NCI-H345 treated with DMSO at 0.1 percent for 48 hours (cell line): ENCODE measurements around the gene AGAP1.
"Not testable (repeated sequence)": the region's sequence is repeated elsewhere in the genome, so short reads cannot be mapped to it uniquely, and the experiment has no call there.

Source experiments
- DNase-seq: peaks from one replicate; lab custom pipeline; 2025; ENCODE audit not compliant: unreplicated experiment; lab: John Stamatoyannopoulos, UW

AGAP1 gene

GRCh38 chr2:236045251-236046235 lies 551.7 kb downstream of the AGAP1 start:
- no peak for DNase-seq

DNA sequence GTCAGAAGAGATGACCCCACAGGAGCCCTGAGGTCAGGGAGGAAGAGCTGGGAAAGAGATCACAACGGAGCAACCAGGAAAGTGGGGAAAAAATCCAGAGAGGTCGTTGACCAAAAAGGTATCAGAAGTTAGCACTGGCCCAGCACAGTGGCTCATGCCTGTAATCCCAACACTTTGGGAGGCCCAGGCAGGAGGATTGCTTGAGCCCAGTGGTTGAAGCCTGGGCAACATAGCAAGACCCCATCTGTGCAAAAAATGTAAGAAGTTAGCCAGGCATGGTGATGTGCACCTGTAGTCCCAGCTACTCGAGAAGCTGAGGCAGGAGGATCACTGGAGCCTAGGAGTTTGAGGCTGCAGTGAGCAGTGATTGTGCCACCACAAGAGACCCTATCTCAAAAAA lies 552.9 kb downstream of the AGAP1 start:
- no peak for DNase-seq

DNA sequence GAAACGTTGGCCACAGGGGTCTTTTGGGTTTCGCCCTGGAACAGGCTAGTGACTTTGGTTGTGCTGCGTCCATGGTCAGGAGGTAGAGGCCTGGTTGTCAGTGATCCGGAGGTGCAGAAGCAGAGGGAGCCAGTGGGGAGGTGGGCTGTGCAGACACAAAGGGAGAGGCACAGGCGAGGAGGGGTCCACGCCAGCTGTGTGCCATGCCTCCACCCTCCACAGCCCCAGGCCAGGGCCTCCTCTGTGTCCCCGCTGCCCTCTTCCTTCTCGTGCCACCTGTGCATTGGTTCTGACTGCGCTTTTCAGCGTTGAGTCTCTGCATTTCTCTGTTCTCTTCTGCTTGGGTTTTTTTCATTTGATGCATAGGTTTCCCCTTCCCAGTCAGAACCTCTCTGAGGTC lies 553.3 kb downstream of the AGAP1 start:
- DNase-seq: no peak

DNA sequence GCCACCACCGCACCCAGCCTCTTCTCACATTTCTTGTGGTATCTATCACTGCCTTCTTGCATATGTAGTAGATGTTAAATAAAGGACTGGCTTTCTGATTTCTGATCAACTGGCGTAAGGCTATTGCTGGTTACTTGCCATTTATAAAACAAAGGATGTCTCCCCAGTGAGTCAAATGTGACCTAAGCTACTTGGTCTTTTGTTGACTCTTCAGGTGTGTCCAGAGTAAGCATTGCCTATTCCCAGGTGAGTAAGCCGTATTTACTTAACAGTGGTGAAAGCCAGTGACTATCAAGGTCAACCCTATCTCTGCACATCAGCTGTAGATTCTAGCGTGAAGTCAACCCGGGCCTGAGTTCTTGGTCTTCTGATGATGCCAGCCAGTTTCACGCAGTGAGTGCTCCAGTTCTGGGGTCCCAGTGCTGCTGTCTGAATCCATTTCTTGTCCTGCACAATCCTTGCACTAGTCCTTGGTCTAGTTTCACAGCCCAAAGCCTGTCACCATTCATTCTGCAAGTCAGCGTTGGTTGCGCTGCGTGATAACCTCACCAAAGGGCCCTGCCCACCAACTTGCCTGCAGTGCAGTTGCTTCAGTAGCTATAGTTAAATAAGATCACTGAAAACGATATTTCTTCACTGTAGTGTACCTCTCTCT lies 554.2 kb downstream of the AGAP1 start:
- no peak for DNase-seq

GRCh38 chr2:236049981-236050380 lies 556.1 kb downstream of the AGAP1 start:
- DNase-seq: no peak

DNA sequence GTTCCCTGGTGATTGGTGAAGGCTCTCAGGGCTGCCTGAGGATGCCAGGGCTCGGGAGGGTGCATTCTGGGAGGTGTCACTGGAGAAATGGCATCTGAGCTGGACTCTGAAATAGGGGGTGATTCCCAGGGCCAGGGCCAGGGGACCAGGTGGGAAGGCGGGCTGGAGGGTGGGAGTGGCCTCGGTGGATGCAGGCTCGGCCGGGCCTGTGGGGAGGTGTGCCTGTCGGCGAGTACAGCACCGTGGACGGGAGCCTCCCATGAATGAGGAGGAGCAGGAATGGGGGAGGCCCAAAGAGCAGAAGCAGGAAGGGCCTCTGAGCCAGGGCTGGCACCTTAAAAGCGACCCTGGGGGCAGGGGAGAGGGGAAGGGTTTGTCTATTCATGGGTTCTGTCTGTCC lies 557.5 kb downstream of the AGAP1 start:
- DNase-seq: no peak

DNA sequence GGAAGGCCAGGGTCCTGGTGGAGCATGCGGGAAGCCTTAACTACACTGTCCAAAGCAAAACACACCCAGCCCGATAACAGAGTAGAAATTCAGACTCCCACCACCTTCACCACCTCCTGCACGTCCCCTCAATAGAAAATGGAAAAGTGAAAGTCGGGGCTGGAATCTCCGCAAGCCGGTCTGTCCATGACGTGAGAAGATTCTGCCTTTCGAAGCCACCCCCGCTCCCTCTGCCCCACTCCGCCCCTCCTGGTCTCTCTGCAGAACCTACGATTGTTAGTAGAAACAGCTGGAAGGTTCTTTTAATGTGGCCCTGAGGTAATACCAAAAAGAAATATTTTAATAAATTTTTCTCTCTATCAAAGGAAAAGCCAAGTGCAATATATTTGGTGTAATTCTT lies 558.0 kb downstream of the AGAP1 start:
- no peak for DNase-seq

- no peak for DNase-seq
Observed at GRCh38 chr2:236052206-236052605, 558.4 kb downstream of the AGAP1 start.

DNA sequence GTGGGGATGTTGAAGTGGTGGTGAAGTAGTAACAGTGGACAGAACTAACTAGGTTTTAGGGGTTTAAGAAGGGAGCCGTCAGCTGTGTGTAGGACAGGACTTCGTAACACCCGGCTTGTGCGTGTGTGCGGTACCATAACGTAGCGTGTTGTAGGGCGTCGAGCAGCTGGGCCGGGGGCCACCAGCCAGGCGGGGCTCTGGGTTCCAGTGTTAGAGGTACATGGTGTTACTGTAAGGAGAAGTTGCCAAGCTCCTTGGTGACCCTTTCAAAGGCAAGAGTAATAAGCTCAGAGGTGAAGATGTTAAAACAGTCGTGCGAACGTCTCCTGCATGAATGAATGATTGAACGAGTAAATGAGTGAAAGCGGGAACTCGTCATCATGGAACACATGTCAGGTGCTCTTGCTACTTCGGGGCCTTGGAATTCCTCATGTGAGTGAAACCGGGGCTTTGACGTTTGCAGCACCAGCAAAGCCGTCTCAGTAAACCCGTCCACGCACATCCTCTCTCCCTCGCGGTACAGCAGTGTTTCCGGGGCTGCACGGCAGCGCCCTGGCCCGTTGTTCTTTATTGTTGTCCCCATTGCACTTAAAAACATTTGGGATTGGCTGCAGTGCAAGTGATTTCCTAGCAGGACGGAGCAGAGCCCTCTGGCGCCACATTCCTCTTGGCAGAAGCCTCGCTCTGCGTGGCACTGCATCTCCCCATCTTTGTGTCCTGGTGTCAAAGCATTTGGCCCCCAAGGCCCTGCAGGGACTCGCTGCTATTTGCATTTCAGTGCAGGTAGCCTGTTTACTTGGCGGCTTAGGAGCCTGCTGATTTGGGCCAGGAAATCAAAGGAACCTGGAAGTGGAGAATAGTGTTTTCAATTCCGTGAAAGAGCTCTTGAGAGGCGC lies 559.3 kb downstream of the AGAP1 start:
- DNase-seq: no peak

- no peak for DNase-seq
Observed at GRCh38 chr2:236054125-236054524, 560.3 kb downstream of the AGAP1 start.

GRCh38 chr2:236054621-236055305 lies 560.9 kb downstream of the AGAP1 start:
- no peak for DNase-seq

- DNase-seq: no peak
Observed at GRCh38 chr2:236055471-236055870, 561.6 kb downstream of the AGAP1 start.

- no peak for DNase-seq
Observed at GRCh38 chr2:236056141-236056540, 562.3 kb downstream of the AGAP1 start.

GRCh38 chr2:236057375-236057774 lies 563.5 kb downstream of the AGAP1 start:
- DNase-seq: no peak

DNA sequence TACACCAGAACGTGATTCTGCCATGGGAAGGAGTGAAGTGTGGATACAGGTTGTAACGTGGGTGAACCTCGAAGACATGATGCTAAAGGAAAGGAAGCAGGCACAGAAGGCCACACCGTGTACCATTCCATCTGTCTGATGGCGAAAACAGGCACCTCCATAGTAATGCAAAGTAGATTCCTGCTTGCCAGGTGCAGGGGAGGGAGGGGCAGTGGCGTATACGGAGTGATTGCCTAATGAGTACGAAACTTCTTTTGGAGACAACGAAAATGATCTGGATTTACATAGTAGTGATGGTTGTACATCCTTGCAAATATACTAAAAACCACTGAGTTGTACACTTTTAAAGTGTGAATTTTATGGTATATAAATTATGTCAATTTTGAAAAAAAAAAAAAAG lies 567.7 kb downstream of the AGAP1 start:
- DNase-seq: no peak

DNA sequence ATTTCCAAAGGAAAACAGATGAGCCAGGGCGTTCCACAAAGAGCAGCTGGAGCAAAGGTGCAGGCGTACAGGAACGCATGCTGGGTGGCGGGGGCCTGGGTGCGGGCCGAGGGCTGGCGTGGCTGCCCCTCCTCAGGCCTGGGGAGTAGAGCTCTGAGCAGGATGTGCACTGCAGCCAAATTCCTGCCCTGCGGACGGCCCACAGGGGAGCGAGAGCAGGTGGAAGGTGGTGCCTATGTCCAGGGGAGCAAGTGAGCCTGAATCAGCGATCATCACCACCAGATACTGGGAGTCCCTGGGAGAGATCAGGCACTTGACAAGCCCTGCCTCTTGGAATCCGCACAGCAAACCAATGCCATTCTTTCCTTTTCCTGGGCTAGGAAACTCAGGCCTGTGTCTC lies 568.1 kb downstream of the AGAP1 start:
- DNase-seq: no peak

- not testable (repeated sequence) for DNase-seq
Observed at GRCh38 chr2:236062806-236063205, 569.0 kb downstream of the AGAP1 start.

- DNase-seq: no peak
Observed at GRCh38 chr2:236063994-236064393, 570.2 kb downstream of the AGAP1 start.

- DNase-seq: no peak
Observed at GRCh38 chr2:236065314-236066160, 571.7 kb downstream of the AGAP1 start.

DNA sequence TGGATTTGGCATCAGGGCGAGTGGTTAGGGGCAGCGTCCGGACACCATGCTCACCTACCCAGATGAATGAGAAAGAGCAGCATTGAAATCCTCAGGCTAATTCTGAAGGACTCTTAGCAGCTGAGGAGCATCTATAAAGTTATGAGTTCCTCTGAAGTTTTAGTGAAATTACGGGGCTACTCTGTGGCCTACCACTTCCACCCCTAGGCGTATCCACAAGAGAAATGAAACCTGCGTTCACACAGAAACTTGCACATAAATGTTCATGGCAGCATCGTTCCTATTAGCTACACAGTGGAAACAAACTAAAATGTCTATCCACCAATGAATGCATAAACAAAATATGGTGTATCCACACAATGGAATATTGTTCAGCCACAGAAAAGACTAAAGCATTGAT lies 576.4 kb downstream of the AGAP1 start:
- DNase-seq: no peak
